ENCODE measurements around the gene SLC40A1.

Gene SLC40A1

GRCh38 chr2:189541591-189541990, 39.0 kb downstream of the SLC40A1 start:
- DNase-seq = no peak

- DNase-seq = no peak
Observed at GRCh38 chr2:189540551-189540950, 40.0 kb downstream of the SLC40A1 start.

- no peak for DNase-seq
Observed at GRCh38 chr2:189538402-189538801, 42.2 kb downstream of the SLC40A1 start.

GRCh38 chr2:189536830-189537229, 43.8 kb downstream of the SLC40A1 start:
- no peak for DNase-seq

- DNase-seq = no peak
Observed at GRCh38 chr2:189534854-189535832, 45.4 kb downstream of the SLC40A1 start.

GRCh38 chr2:189533288-189534035, 47.1 kb downstream of the SLC40A1 start:
- DNase-seq = no peak

GRCh38 chr2:189530965-189531637, 49.5 kb downstream of the SLC40A1 start:
- DNase-seq = no peak

GRCh38 chr2:189528617-189529016, 52.0 kb downstream of the SLC40A1 start:
- DNase-seq = no peak

- no peak for DNase-seq
Observed at GRCh38 chr2:189527812-189528592, 52.6 kb downstream of the SLC40A1 start.

- no peak for DNase-seq
Observed at GRCh38 chr2:189527041-189527750, 53.4 kb downstream of the SLC40A1 start.

GRCh38 chr2:189526241-189526640, 54.3 kb downstream of the SLC40A1 start:
- no peak for DNase-seq

- no peak for DNase-seq
Observed at GRCh38 chr2:189524746-189525145, 55.8 kb downstream of the SLC40A1 start.

GRCh38 chr2:189522435-189523151, 58.0 kb downstream of the SLC40A1 start:
- DNase-seq = no peak

- DNase-seq = no peak
Observed at GRCh38 chr2:189521699-189522434, 58.7 kb downstream of the SLC40A1 start.

- DNase-seq = no peak
Observed at GRCh38 chr2:189519631-189520387, 60.8 kb downstream of the SLC40A1 start.

GRCh38 chr2:189517847-189518535, 62.6 kb downstream of the SLC40A1 start:
- DNase-seq = no peak

- no peak for DNase-seq
Observed at GRCh38 chr2:189516546-189516945, 64.0 kb downstream of the SLC40A1 start.

- no peak for DNase-seq
Observed at GRCh38 chr2:189515264-189515663, 65.3 kb downstream of the SLC40A1 start.
